ENCODE results near the gene EDARADD.

DNA sequence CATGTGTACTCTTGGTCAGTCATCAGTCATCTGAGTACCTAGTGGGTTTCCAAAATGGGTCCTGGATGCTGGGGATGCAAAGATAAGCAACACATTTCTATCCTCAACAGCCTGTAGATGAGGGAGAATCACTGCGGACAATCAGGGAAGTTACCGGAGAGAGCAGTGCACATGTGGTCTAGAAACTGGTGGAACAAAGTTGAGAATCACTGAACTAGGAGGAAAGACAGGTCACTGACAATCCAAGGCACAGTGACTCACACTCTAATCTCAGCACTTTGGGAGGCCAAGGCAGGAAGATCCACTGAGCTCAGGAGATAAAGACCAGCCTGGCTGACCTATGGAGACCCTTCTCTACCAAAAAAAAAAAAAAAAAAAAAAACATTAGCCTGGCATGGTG lies 98.3 kb downstream of the EDARADD start:
- TF ChIP-seq, protein P1, sequence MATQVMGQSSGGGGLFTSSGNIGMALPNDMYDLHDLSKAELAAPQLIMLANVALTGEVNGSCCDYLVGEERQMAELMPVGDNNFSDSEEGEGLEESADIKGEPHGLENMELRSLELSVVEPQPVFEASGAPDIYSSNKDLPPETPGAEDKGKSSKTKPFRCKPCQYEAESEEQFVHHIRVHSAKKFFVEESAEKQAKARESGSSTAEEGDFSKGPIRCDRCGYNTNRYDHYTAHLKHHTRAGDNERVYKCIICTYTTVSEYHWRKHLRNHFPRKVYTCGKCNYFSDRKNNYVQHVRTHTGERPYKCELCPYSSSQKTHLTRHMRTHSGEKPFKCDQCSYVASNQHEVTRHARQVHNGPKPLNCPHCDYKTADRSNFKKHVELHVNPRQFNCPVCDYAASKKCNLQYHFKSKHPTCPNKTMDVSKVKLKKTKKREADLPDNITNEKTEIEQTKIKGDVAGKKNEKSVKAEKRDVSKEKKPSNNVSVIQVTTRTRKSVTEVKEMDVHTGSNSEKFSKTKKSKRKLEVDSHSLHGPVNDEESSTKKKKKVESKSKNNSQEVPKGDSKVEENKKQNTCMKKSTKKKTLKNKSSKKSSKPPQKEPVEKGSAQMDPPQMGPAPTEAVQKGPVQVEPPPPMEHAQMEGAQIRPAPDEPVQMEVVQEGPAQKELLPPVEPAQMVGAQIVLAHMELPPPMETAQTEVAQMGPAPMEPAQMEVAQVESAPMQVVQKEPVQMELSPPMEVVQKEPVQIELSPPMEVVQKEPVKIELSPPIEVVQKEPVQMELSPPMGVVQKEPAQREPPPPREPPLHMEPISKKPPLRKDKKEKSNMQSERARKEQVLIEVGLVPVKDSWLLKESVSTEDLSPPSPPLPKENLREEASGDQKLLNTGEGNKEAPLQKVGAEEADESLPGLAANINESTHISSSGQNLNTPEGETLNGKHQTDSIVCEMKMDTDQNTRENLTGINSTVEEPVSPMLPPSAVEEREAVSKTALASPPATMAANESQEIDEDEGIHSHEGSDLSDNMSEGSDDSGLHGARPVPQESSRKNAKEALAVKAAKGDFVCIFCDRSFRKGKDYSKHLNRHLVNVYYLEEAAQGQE (IDR thresholded peaks at IDR 0.05; ENCODE audit: low read depth): no peak
- TF ChIP-seq, protein P2, sequence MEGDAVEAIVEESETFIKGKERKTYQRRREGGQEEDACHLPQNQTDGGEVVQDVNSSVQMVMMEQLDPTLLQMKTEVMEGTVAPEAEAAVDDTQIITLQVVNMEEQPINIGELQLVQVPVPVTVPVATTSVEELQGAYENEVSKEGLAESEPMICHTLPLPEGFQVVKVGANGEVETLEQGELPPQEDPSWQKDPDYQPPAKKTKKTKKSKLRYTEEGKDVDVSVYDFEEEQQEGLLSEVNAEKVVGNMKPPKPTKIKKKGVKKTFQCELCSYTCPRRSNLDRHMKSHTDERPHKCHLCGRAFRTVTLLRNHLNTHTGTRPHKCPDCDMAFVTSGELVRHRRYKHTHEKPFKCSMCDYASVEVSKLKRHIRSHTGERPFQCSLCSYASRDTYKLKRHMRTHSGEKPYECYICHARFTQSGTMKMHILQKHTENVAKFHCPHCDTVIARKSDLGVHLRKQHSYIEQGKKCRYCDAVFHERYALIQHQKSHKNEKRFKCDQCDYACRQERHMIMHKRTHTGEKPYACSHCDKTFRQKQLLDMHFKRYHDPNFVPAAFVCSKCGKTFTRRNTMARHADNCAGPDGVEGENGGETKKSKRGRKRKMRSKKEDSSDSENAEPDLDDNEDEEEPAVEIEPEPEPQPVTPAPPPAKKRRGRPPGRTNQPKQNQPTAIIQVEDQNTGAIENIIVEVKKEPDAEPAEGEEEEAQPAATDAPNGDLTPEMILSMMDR (IDR thresholded peaks at IDR 0.05 in 2 of 3, conservative IDR thresholded peaks at IDR 0.05 in 1 of 3; ENCODE audit: borderline replicate concordance in 1 of 3, insufficient read depth in 1 of 3, low read depth in 2 of 3, low read length in 2 of 3): no peak
- TF ChIP-seq, protein P3, sequence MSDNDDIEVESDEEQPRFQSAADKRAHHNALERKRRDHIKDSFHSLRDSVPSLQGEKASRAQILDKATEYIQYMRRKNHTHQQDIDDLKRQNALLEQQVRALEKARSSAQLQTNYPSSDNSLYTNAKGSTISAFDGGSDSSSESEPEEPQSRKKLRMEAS (IDR thresholded peaks at IDR 0.05): no peak

Measured in HCT116 (cell line).